Vagina (tissue), 2 donors: ENCODE results near the gene CTNNBL1.

Experiments used
- CTCF ChIP-seq, 3 experiments: fragments of 450-650 bp in 2 of 3; fragments of 200-600 bp in 1 of 3; sonication (generic) in 1 of 3; IDR thresholded peaks; one replicate each; pipeline ENCODE4 v1.5.1; 2017 to 2019; ENCODE audit warnings: antibody characterized with exemption in 3 of 3, mild to moderate bottlenecking in 2 of 3, moderate library complexity in 2 of 3
- POLR2A ChIP-seq, 2 donors: fragments of 450-650 bp; IDR thresholded peaks; one replicate each; pipeline ENCODE4 v1.6.1; 2017; ENCODE audit warnings: antibody characterized with exemption in 2 of 2, mild to moderate bottlenecking in 2 of 2, moderate library complexity in 2 of 2

- TF ChIP-seq POLR2A (IDR thresholded peaks at IDR 0.05), result no peak
- TF ChIP-seq CTCF (IDR thresholded peaks at IDR 0.05), result no peak
Measured at GRCh38 chr20:37741055-37741454, 47.2 kb downstream of the CTNNBL1 start.
